SK-N-MC (cell line): ENCODE measurements around the gene ACLY.

Source experiments
- EZH2 ChIP-seq: fragments of 200-600 bp; sonication (generic); IDR thresholded peaks from one replicate; pipeline ENCODE4 v1.6.1; 2017; ENCODE audit warnings: antibody characterized with exemption
- FOXP2 ChIP-seq: optimal IDR thresholded peaks from 2 replicates; pipeline ENCODE3; 2011; ENCODE audit warnings: mild to moderate bottlenecking, moderate library complexity; ENCODE audit not compliant: insufficient read depth; ENCODE audit errors: extremely low read length, control extremely low read depth
- POLR2AphosphoS5 ChIP-seq: IDR thresholded peaks from 2 replicates; pipeline ENCODE4 v1.6.1; 2012; ENCODE audit warnings: mild to moderate bottlenecking, low read depth, low read length, borderline replicate concordance

DNA sequence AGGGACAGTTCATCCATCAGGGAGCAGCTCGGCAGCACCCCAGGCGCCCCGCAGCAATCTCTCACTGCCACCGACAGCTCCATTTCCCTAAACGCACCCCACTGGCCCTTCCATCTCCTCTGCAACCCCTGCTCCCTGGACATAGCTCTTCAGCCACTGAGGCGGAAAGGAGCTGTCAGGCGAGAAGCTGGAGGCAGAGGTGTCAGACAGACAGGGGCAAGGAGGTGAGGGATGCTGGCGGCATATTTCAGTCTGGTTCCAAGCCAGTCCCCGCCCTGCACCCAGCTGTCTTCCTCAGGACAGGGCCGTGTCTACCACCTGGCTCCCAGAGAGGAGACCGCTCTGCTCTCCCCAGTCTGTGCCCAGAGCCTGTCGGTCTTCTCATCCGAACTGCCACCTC lies 9.7 kb downstream of the ACLY start:
- TF ChIP-seq EZH2 (no peak), POLR2AphosphoS5 (no peak), FOXP2 (no peak)
